ENCODE results near the gene ZNF346.
"Not testable (repeated sequence)": the region's sequence is repeated elsewhere in the genome, so short reads cannot be mapped to it uniquely, and the experiment has no call there.

The ZNF346 gene

GRCh38 chr5:177008716-177009115 lies 13.8 kb upstream of the ZNF346 start:
- in situ Hi-C loops (cut with MboI; ENCODE audit: low sequenced_read_pairs): no loop called here

- in situ Hi-C loops (cut with MboI; ENCODE audit: low sequenced_read_pairs): no loop called here
These were observed 12.3 kb upstream of the ZNF346 start for GRCh38 chr5:177010153-177010552.

GRCh38 chr5:177015156-177015555 lies 7.3 kb upstream of the ZNF346 start:
- in situ Hi-C loops (cut with MboI; ENCODE audit: low sequenced_read_pairs): no loop called here

DNA sequence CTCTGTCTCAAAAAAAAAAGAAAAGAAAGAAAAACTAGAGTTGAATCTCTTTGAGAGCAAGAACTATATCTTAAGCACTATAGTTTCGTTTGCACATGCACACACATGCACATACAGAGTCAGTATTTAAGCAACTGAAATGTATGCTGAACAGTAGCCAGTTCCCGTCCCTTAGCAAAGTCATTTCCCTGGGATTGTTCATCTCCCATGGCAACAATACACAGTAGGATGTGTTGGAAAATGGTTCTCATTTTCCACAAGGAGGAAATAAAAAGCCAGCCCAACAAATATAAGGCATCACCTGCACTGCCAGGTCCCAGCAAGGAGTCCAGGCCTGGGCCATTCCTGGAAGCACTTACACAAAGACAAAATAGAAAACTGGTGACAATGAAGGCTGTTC lies 4.2 kb upstream of the ZNF346 start:
- in situ Hi-C loops (cut with MboI; ENCODE audit: low sequenced_read_pairs): no loop called here

- in situ Hi-C loops (cut with MboI; ENCODE audit: low sequenced_read_pairs): no loop called here
These were observed 2.5 kb upstream of the ZNF346 start for GRCh38 chr5:177020033-177020432.

DNA sequence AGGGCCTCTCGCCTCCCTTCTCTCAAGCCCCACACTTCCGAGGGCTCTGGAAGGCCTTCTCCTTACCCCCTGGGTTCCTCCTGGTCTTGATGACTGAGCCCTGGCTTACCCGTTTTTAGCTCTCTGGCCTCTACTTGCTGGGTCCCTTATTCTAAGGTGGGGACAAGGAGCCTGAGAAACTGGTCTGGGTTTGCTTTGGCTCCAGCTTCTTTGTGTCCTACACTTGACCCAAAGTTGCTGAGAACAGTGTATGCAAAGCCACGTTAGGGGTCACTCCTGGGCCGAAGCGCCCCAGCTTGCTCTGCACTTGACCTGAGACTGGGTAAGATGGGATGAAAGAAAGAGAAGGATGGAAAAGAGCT lies 788 bp downstream of the ZNF346 start:
- in situ Hi-C loops (cut with MboI; ENCODE audit: low sequenced_read_pairs): no loop called here

- in situ Hi-C loops (cut with MboI; ENCODE audit: low sequenced_read_pairs): no loop called here
These were observed 2.1 kb downstream of the ZNF346 start for GRCh38 chr5:177024559-177024958.

DNA sequence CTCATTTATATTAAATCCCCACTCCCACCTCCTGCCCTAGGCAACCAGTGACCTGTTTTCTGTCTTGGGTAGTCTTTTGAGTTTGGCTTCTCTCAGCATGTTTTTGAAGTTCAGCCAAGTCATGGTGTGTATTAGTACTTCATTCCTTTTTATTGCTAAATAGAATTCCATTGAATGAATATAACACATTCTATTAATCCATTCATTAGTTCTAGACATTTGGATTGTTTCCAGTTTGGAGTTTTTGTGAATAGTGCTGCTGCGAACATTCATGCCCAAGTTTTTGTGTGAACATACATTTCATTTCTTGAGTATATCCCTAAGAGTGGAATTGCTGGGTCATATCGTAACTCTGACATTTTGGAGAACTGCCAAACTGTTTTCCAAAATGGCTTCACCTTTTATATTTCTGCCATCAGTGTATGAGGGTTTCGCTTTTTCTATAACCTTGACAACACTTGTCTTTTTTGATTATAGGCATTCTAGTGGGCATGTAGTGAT lies 2.7 kb downstream of the ZNF346 start:
- in situ Hi-C loops (cut with MboI; ENCODE audit: low sequenced_read_pairs): no loop called here

GRCh38 chr5:177027665-177028064 lies 5.2 kb downstream of the ZNF346 start:
- in situ Hi-C loops (cut with MboI; ENCODE audit: low sequenced_read_pairs): no loop called here

DNA sequence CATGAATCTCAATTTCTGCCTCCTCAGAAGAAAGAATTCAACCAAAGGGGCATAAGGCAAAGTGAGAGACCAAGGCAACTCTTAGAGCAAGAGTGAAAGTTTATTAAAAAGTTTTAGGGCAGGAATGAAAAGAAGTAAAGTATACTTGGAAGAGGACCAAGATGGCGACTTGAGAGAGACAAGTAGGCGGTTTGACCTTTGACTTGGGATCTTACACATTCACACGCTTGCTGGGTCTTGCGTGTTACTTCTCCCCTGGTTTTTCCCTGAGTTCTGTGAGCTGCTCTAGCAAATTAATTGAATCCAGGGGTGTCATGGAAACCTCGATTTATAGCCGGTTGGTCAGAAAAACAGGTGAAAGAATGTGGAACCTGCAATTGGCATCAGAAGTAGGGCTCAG lies 7.0 kb downstream of the ZNF346 start:
- in situ Hi-C loops (cut with MboI; ENCODE audit: low sequenced_read_pairs): no loop called here

- in situ Hi-C loops (cut with MboI; ENCODE audit: low sequenced_read_pairs): no loop called here
These were observed 13.5 kb downstream of the ZNF346 start for GRCh38 chr5:177035976-177036375.

GRCh38 chr5:177036443-177036842 lies 13.9 kb downstream of the ZNF346 start:
- in situ Hi-C loops (cut with MboI; ENCODE audit: low sequenced_read_pairs): no loop called here

- in situ Hi-C loops (cut with MboI; ENCODE audit: low sequenced_read_pairs): no loop called here
These were observed 14.4 kb downstream of the ZNF346 start for GRCh38 chr5:177036921-177037320.

DNA sequence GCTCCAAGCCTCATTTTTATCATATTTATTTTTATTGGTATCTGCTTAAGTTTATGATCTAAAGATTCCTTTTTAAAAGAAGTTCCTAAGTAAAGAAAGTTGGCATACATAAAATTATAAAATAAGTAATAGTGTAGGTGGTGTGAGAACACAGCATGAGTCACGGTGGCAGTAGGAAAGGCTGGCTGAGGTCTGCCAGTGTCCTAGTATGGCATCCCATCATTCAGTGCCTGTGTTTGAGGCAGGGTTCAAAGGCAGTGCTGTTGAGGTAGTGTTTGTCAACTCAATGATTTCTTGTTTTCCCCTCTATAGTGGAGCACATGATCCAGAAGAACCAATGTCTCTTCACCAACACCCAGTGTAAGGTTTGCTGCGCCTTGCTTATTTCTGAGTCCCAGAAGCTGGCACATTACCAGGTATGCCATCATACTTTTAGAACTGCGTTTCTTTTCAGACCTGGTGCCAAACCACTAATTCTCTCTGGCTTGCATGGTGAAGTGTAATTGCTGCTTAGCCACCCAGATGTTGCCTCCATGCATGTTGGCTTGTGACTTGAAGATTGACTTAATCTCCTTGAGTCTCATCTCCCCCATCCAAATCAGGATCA lies 18.4 kb downstream of the ZNF346 start:
- in situ Hi-C loops (cut with MboI; ENCODE audit: low sequenced_read_pairs): no loop called here

DNA sequence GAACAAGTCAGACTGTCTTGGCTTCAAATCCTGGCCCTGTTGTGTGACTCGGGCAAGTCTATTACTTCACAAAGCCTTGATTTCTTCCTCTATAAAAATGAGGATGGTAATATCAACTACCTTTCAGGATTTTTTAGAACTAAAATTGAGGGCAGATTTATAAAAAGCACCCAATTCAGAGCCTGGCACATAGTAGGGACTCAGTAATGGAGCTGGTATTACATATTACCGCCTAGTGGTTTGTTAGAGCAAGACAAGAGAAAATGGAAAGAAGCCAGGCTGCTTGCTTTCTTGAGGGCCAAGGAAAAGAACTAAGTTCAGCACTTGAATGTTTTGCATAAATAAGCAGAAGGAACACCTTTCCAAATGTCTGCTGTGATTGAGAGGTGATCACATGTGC lies 19.4 kb downstream of the ZNF346 start:
- in situ Hi-C loops (cut with MboI; ENCODE audit: low sequenced_read_pairs): no loop called here

DNA sequence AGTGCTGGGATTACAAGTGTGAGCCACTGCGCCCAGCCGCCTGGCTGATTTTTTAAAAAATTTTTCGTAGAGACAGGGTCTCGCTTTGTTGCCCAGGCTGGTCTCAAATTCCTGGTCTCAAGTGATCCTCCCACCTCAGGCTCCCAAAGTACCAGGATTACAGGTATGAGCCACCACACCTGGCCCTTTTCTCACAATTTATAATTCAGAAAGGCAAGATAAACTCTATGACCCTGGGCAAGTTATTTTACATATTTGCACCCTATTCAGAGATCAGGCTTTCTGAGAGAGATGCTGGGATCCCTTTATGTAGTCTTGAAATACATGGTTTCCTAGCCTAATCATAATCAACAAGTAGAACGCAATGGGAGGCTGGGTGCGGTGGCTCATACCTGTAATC lies 20.6 kb downstream of the ZNF346 start:
- in situ Hi-C loops (cut with MboI; ENCODE audit: low sequenced_read_pairs): no loop called here

DNA sequence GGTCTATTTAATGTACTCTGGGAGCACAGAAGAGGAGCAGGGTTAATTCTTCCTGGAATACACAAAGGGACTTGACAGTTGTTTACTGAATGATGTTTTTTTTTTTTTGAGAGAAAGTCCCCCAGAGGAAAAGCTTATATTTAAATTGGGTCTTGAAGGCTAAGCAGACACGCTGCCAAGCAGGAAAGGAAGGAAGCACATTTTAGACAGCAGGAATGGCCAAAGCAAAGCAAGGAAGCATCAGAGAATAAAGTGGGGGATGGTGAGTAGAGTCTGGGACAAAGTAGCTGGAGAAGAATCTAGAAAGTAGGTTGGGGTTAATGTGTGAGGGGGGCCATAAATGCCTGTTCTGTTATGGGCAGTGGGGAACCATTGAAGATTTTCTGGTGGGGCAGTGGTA lies 21.5 kb downstream of the ZNF346 start:
- in situ Hi-C loops (cut with MboI; ENCODE audit: low sequenced_read_pairs): no loop called here

GRCh38 chr5:177044641-177045040 lies 22.1 kb downstream of the ZNF346 start:
- in situ Hi-C loops (cut with MboI; ENCODE audit: low sequenced_read_pairs): no loop called here

- in situ Hi-C loops (cut with MboI; ENCODE audit: low sequenced_read_pairs): no loop called here
These were observed 23.1 kb downstream of the ZNF346 start for GRCh38 chr5:177045631-177046030.

GRCh38 chr5:177048531-177048930 lies 26.0 kb downstream of the ZNF346 start:
- in situ Hi-C loops (cut with MboI; ENCODE audit: low sequenced_read_pairs): not testable (repeated sequence)

DNA sequence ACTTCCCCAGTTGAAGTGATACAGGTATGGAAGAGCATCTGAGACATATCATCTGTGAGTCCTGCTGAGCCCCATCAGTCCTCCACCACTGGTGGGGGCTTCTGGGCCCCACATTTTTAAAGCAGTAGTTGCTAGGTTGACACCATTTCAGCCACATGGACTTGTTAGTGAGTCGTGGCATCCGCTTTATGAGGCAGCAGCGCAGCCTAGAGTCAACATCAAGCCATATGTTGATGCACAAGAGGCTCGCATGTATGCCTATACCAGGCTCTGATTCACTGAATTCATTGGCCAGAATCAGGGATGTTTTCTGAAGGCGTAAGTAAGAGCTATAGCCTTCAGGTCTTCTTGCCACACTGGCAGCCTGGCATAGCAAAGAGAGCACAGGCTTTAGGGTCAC lies 26.8 kb downstream of the ZNF346 start:
- in situ Hi-C loops (cut with MboI; ENCODE audit: low sequenced_read_pairs): no loop called here

GRCh38 chr5:177064500-177065277 lies 42.2 kb downstream of the ZNF346 start:
- in situ Hi-C loops (cut with MboI; ENCODE audit: low sequenced_read_pairs): no loop called here

DNA sequence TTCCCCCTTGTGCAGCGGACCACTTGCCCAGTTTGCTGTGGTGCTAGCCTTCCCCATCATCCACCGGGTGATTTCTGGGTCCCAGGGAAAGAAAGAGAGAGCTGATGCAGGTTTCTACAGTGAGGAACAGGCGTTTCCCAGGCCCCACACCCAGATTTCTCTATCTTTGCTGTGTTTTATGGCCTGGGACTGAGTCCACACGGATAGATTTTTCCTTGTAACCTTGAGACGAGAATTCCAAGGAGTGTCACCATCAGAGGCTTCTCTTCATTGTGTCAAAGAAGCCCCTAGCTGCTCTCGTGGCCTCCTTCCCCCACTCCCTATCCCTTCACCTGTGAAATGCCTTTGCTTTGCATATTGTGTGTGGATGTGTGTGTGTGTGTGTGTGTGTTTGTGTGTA lies 43.0 kb downstream of the ZNF346 start:
- in situ Hi-C loops (cut with MboI; ENCODE audit: low sequenced_read_pairs): no loop called here

Data from HL-60/S4 treated with retinoic acid at 250 ng/mL for 4 days and 3 days (cell line).